Tibial nerve (tissue), 4 donors: ENCODE measurements around the gene MANBA.

Experiments used
- EP300 ChIP-seq, 2 donors: sonication (generic); formaldehyde crosslinking; IDR thresholded peaks; one replicate each; pipeline ENCODE4 v1.6.1; 2017; ENCODE audit warnings: antibody characterized with exemption in 2 of 2, mild to moderate bottlenecking in 1 of 2
- POLR2A ChIP-seq, 2 donors: fragments of 450-650 bp; IDR thresholded peaks; one replicate each; pipeline ENCODE4 v1.6.1; 2017; ENCODE audit warnings: antibody characterized with exemption in 2 of 2, mild to moderate bottlenecking in 2 of 2, moderate library complexity in 2 of 2
- TF ChIP-seq, protein P1 (sequence below), 5 experiments: fragments of 200-600 bp in 3 of 5; fragments of 450-650 bp in 2 of 5; sonication (generic) in 3 of 5; IDR thresholded peaks; one replicate each; pipeline ENCODE4 v1.5.1; 2016 to 2019; ENCODE audit warnings: antibody characterized with exemption in 5 of 5, mild to moderate bottlenecking in 3 of 5, moderate library complexity in 2 of 5

DNA sequence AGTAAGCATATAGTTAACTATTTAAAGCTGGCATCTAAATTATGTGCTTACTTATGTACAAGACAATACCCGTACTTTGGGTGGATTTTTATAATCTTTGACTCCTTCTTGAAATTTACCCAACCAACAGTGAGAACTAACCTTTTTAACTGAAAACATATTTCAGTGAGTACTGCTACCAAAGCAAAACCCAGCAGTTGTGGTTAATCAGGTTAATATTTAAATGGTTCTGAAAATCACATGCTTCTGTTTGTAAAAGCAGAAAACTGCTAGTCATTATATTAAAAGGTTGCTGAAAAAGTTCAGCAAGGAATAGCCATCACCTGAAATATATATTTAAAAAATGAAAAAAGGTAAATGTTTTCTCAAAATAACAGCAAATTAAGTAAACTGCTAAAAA, 46.6 kb upstream of the MANBA start:
- no peak for TF ChIP-seq EP300 (IDR thresholded peaks at IDR 0.05)
- TF ChIP-seq, protein P1, sequence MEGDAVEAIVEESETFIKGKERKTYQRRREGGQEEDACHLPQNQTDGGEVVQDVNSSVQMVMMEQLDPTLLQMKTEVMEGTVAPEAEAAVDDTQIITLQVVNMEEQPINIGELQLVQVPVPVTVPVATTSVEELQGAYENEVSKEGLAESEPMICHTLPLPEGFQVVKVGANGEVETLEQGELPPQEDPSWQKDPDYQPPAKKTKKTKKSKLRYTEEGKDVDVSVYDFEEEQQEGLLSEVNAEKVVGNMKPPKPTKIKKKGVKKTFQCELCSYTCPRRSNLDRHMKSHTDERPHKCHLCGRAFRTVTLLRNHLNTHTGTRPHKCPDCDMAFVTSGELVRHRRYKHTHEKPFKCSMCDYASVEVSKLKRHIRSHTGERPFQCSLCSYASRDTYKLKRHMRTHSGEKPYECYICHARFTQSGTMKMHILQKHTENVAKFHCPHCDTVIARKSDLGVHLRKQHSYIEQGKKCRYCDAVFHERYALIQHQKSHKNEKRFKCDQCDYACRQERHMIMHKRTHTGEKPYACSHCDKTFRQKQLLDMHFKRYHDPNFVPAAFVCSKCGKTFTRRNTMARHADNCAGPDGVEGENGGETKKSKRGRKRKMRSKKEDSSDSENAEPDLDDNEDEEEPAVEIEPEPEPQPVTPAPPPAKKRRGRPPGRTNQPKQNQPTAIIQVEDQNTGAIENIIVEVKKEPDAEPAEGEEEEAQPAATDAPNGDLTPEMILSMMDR (IDR thresholded peaks at IDR 0.05) = no peak
- no peak for TF ChIP-seq POLR2A (IDR thresholded peaks at IDR 0.05)
